IPS-20b (cell line): Measurements from ENCODE around the gene SCN8A.

ENCODE experiments used
- H3K27ac ChIP-seq: one replicate; pipeline ENCODE4 v1.5.1; 2013; ENCODE audit warnings: low read length
- H3K27me3 ChIP-seq: 2 replicates; pipeline ENCODE4 v1.6.1; 2013; ENCODE audit warnings: mild to moderate bottlenecking, low read length, inconsistent platforms; ENCODE audit not compliant: insufficient read depth
- H3K36me3 ChIP-seq: 2 replicates; pipeline ENCODE4 v1.6.1; 2013; ENCODE audit warnings: low read depth, mild to moderate bottlenecking, inconsistent platforms, low read length, moderate library complexity; ENCODE audit not compliant: insufficient read depth
- H3K4me1 ChIP-seq: 2 replicates; pipeline ENCODE4 v1.6.1; 2013; ENCODE audit warnings: mild to moderate bottlenecking, control low read depth, inconsistent platforms, low read length, moderate library complexity; ENCODE audit not compliant: insufficient read depth
- H3K4me3 ChIP-seq: 2 replicates; pipeline ENCODE4 v1.5.1; 2013; ENCODE audit warnings: mild to moderate bottlenecking, low read length, inconsistent platforms
- H3K9ac ChIP-seq: 2 replicates; pipeline ENCODE4 v1.6.1; 2013; ENCODE audit warnings: low read depth, mild to moderate bottlenecking, inconsistent platforms, low read length, moderate library complexity
- H3K9me3 ChIP-seq: 2 replicates; pipeline ENCODE4 v1.6.1; 2013; ENCODE audit warnings: mild to moderate bottlenecking, low read depth, low read length, inconsistent platforms; ENCODE audit not compliant: insufficient read depth

Gene SCN8A

GRCh38 chr12:51692016-51692415 lies 101.0 kb downstream of the SCN8A start:
- H3K4me1 ChIP-seq = peaks cover 5% of the 10 kb centered on the region
- no peaks in the 10 kb centered on the region for H3K27me3 ChIP-seq
- no peaks in the 10 kb centered on the region for H3K9me3 ChIP-seq
- no peak overlapping the region for H3K27ac ChIP-seq
- no peaks in the 10 kb centered on the region; the same call in 1 of the 2 replicates for H3K36me3 ChIP-seq
- H3K4me3 ChIP-seq = no peak overlapping the region
- H3K9ac ChIP-seq = no peak overlapping the region

- no peaks in the 10 kb centered on the region; the same call in 1 of the 2 replicates for H3K36me3 ChIP-seq
- no peak overlapping the region for H3K9ac ChIP-seq
- H3K27me3 ChIP-seq = no peaks in the 10 kb centered on the region
- H3K9me3 ChIP-seq = no peaks in the 10 kb centered on the region
- H3K27ac ChIP-seq = no peak overlapping the region
- no peaks in the 10 kb centered on the region for H3K4me1 ChIP-seq
- H3K4me3 ChIP-seq = no peak overlapping the region
Observed at GRCh38 chr12:51693569-51693968, 102.5 kb downstream of the SCN8A start.

- Histone ChIP-seq H3K27ac (no peak overlapping the region), H3K9ac (no peak overlapping the region), H3K27me3 (no peaks in the 10 kb centered on the region), H3K4me1 (no peaks in the 10 kb centered on the region), H3K4me3 (no peak overlapping the region), H3K9me3 (no peaks in the 10 kb centered on the region), H3K36me3 (no peaks in the 10 kb centered on the region)
Observed at GRCh38 chr12:51694146-51694545, 103.1 kb downstream of the SCN8A start.

- Histone ChIP-seq H3K9me3 (no peaks in the 10 kb centered on the region), H3K9ac (no peak overlapping the region), H3K4me3 (no peak overlapping the region), H3K27me3 (no peaks in the 10 kb centered on the region), H3K27ac (no peak overlapping the region), H3K4me1 (no peaks in the 10 kb centered on the region), H3K36me3 (no peaks in the 10 kb centered on the region; the same call in 1 of the 2 replicates)
Observed at GRCh38 chr12:51695241-51696010, 104.4 kb downstream of the SCN8A start.

- Histone ChIP-seq H3K9ac (no peak overlapping the region), H3K9me3 (no peaks in the 10 kb centered on the region), H3K27ac (no peak overlapping the region), H3K4me3 (no peak overlapping the region), H3K4me1 (no peaks in the 10 kb centered on the region), H3K36me3 (peaks cover 13% of the 10 kb centered on the region), H3K27me3 (no peaks in the 10 kb centered on the region)
Observed at GRCh38 chr12:51699219-51699618, 108.2 kb downstream of the SCN8A start.

- Histone ChIP-seq H3K9ac (no peak overlapping the region), H3K27ac (no peak overlapping the region), H3K36me3 (peaks cover 21% of the 10 kb centered on the region), H3K27me3 (no peaks in the 10 kb centered on the region), H3K4me1 (no peaks in the 10 kb centered on the region), H3K9me3 (no peaks in the 10 kb centered on the region), H3K4me3 (no peak overlapping the region)
Observed at GRCh38 chr12:51700887-51701286, 109.9 kb downstream of the SCN8A start.

GRCh38 chr12:51702587-51702986 lies 111.6 kb downstream of the SCN8A start:
- Histone ChIP-seq H3K9me3 (no peaks in the 10 kb centered on the region), H3K9ac (no peak overlapping the region), H3K27me3 (no peaks in the 10 kb centered on the region), H3K4me3 (no peak overlapping the region), H3K27ac (no peak overlapping the region), H3K4me1 (no peaks in the 10 kb centered on the region), H3K36me3 (peaks cover 31% of the 10 kb centered on the region)

GRCh38 chr12:51705450-51705849 lies 114.4 kb downstream of the SCN8A start:
- no peak overlapping the region for H3K9ac ChIP-seq
- no peaks in the 10 kb centered on the region for H3K27me3 ChIP-seq
- H3K9me3 ChIP-seq = no peaks in the 10 kb centered on the region
- H3K27ac ChIP-seq = no peak overlapping the region
- H3K36me3 ChIP-seq = peaks cover 37% of the 10 kb centered on the region
- no peaks in the 10 kb centered on the region for H3K4me1 ChIP-seq
- no peak overlapping the region for H3K4me3 ChIP-seq

- H3K4me3 ChIP-seq = no peak overlapping the region
- H3K27me3 ChIP-seq = no peaks in the 10 kb centered on the region
- no peaks in the 10 kb centered on the region for H3K9me3 ChIP-seq
- peaks cover 38% of the 10 kb centered on the region for H3K36me3 ChIP-seq
- H3K27ac ChIP-seq = no peak overlapping the region
- no peaks in the 10 kb centered on the region for H3K4me1 ChIP-seq
- H3K9ac ChIP-seq = no peak overlapping the region
Observed at GRCh38 chr12:51706206-51706605, 115.2 kb downstream of the SCN8A start.

GRCh38 chr12:51714666-51715065 lies 123.6 kb downstream of the SCN8A start:
- no peaks in the 10 kb centered on the region for H3K27me3 ChIP-seq
- no peaks in the 10 kb centered on the region for H3K4me1 ChIP-seq
- H3K9ac ChIP-seq = no peak overlapping the region
- H3K4me3 ChIP-seq = no peak overlapping the region
- no peak overlapping the region for H3K27ac ChIP-seq
- H3K36me3 ChIP-seq = peaks cover 13% of the 10 kb centered on the region; the same call in 1 of the 2 replicates
- H3K9me3 ChIP-seq = no peaks in the 10 kb centered on the region

GRCh38 chr12:51717326-51717925 lies 126.4 kb downstream of the SCN8A start:
- H3K27me3 ChIP-seq = no peaks in the 10 kb centered on the region
- H3K27ac ChIP-seq = no peak overlapping the region
- no peak overlapping the region for H3K9ac ChIP-seq
- H3K4me3 ChIP-seq = no peak overlapping the region
- H3K36me3 ChIP-seq = peaks cover 10% of the 10 kb centered on the region
- no peaks in the 10 kb centered on the region for H3K9me3 ChIP-seq
- no peaks in the 10 kb centered on the region for H3K4me1 ChIP-seq

GRCh38 chr12:51721282-51721940 lies 130.4 kb downstream of the SCN8A start:
- Histone ChIP-seq H3K9ac (no peak overlapping the region), H3K4me3 (no peak overlapping the region), H3K4me1 (no peaks in the 10 kb centered on the region), H3K27me3 (no peaks in the 10 kb centered on the region), H3K9me3 (no peaks in the 10 kb centered on the region), H3K27ac (no peak overlapping the region), H3K36me3 (peaks cover 12% of the 10 kb centered on the region)
